Measurements from ENCODE around the gene ABCC2.
"Not testable (repeated sequence)": the region's sequence is repeated elsewhere in the genome, so short reads cannot be mapped to it uniquely, and the experiment has no call there.

ABCC2 gene

DNA sequence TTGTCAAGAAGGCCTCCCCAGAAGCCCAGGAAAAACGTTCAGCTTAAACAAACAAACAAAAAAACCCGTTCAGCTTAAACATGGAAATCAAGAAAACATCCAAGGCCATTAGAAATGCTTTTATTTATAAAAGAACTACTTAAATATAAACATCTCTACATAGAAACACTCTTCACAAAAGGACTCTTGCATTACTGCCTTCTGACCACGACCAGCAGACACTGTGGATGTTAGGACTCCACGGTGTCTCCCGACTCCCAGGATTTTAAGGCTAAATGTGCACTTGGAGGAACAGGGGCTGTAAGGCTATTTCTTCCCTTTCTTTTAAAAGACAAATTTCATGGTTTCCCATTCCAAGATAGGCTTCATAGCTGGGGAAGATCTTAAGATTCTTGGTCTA, 93.0 kb downstream of the ABCC2 start:
- H3K4me3 ChIP-seq (ENCODE audit: low read depth, low read length) = no peak overlapping the region
- CTCF ChIA-PET = interaction anchor here (1.1 to 6.3 kb wide), 5 partner anchors 21 to 171 kb away, joined by 3 to 23 read pairs (median 7); partner anchors contain the start of gene DNMBP
- POLR2A ChIA-PET = no interaction called here
- TF ChIP-seq, protein P1, sequence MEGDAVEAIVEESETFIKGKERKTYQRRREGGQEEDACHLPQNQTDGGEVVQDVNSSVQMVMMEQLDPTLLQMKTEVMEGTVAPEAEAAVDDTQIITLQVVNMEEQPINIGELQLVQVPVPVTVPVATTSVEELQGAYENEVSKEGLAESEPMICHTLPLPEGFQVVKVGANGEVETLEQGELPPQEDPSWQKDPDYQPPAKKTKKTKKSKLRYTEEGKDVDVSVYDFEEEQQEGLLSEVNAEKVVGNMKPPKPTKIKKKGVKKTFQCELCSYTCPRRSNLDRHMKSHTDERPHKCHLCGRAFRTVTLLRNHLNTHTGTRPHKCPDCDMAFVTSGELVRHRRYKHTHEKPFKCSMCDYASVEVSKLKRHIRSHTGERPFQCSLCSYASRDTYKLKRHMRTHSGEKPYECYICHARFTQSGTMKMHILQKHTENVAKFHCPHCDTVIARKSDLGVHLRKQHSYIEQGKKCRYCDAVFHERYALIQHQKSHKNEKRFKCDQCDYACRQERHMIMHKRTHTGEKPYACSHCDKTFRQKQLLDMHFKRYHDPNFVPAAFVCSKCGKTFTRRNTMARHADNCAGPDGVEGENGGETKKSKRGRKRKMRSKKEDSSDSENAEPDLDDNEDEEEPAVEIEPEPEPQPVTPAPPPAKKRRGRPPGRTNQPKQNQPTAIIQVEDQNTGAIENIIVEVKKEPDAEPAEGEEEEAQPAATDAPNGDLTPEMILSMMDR (IDR thresholded peaks at IDR 0.05; ENCODE audit: insufficient read depth, low read length, missing control alignments) = no peak
- no peak for DNase-seq (ENCODE audit: low read depth, low spot score)

DNA sequence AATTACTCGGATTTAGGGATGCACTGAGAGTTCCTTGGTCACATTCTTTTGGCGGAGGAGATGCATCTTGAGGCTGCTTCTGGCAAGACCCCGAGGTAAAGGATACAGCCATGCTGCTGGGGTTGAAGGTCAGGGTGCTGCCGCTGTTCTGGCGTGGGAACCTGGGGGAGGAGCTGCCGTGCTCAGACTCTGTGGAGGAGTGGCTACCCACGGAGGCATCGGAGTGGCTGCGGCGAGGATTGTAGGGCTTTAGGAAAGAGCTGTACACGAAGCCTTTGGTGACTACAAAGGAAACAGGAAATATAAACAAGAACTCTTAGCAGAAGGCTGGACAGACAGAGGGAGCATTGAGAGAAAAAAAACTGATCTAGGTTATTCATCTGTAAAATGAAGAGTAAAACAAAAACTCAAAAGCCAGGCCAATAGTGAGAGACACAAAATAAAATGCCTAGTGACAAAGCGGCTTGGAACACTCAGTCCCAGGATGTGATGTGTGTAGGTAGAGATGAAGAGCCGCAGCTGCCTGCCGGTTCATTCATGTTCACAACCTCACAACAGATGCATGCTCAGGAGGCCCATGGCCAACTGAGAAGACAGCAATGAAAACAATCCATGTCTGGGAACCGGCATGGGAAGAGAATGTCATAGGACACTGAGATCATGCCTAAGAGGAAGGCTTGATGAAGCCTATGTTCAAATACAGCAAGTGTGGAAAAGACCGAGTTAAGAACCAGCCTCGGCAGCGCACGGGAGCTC, 97.8 kb downstream of the ABCC2 start:
- CTCF ChIA-PET = interaction anchor here (1.4 to 1.9 kb wide), 2 partner anchors 8 to 34 kb away, joined by 3 to 6 read pairs; no protein-coding TSS in a partner anchor
- POLR2A ChIA-PET = no interaction called here
- no peak for DNase-seq (ENCODE audit: low read depth, low spot score)
- H3K4me3 ChIP-seq (ENCODE audit: low read depth, low read length) = no peak overlapping the region
- TF ChIP-seq, protein P1 (IDR thresholded peaks at IDR 0.05; ENCODE audit: insufficient read depth, low read length, missing control alignments) = no peak

DNA sequence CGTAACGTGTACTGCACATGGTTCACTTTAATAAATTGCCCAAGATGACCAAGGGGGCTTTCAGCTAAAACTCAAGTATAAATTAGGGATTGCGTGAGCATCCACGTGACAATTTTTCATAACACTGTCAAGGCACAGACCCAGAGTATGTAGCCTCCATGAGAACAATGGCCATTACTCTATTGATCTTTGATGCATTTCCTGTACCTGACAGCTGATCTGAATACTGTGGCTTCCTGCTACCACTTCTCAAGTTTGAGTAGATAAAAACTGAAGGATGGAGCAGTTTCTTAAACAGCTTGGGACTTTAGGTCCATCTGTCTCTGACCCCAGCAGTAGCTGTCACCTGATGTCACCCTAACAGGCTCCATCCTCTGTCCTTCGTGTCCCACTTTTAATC, 98.9 kb downstream of the ABCC2 start:
- TF ChIP-seq, protein P1 (IDR thresholded peaks at IDR 0.05; ENCODE audit: insufficient read depth, low read length, missing control alignments) = no peak
- CTCF ChIA-PET = interaction anchor here (0.8 to 1.5 kb wide), 2 partner anchors 129 to 164 kb away, joined by 3 to 6 read pairs; no protein-coding TSS in a partner anchor
- POLR2A ChIA-PET = no interaction called here

DNA sequence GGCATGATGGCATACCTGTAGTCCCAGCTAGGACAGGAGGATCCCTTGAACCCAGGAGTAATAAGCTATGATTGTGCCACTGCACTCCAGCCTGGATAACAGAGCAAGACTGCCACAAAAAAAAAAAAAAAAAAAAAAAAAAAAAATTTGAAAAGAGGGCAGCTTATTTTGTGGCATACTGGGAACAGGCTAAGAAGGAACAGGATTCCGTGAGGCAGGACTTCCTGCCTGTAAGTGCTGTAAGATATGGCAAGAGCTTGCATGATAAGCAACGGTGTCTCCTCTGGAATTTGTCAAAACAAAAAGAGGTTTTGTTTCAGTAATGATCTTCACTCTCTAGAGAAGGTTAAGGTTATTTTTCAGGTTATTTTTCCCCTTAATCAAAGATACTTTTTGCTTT, 101.1 kb downstream of the ABCC2 start:
- DNase-seq (ENCODE audit: low read depth, low spot score) = no peak
- TF ChIP-seq, protein P1 (IDR thresholded peaks at IDR 0.05; ENCODE audit: insufficient read depth, low read length, missing control alignments) = no peak
- CTCF ChIA-PET = interaction anchor here (0.7 to 1.1 kb wide), 2 partner anchors 11 to 24 kb away, joined by 3 to 4 read pairs; no protein-coding TSS in a partner anchor
- H3K4me3 ChIP-seq (ENCODE audit: low read depth, low read length) = no peak overlapping the region
- POLR2A ChIA-PET = no interaction called here

More for the DNA sequence above, 98.9 kb downstream of the ABCC2 start:
- no peak overlapping the region for H3K4me3 ChIP-seq (ENCODE audit: low read depth, low read length)
- DNase-seq (ENCODE audit: low read depth, low spot score) = no peak

DNA sequence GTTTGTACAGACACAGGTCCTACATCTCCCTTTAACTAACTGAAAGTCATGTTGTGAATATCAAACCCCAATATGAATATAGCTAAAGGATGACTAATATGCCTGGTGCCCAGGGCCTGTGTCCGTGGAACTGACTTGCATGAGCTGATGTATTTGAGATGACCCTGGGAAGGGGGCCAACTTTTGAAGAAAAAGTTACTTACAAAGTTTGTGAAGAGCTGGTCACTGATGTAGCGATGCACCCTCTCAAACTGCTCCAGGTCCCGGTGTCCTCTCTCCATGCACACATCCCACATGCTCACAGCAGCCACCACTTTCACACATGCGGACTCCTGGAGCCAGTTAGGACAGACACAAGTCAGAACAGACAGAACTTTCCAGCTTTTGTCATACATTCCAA, 106.2 kb downstream of the ABCC2 start:
- POLR2A ChIA-PET = no interaction called here
- no peak overlapping the region for H3K4me3 ChIP-seq (ENCODE audit: low read depth, low read length)
- TF ChIP-seq, protein P1 (IDR thresholded peaks at IDR 0.05; ENCODE audit: insufficient read depth, low read length, missing control alignments) = no peak
- no peak for DNase-seq (ENCODE audit: low read depth, low spot score)
- CTCF ChIA-PET = interaction anchor here (1.0 to 1.7 kb wide), 6 partner anchors 9 to 160 kb away, joined by 3 to 12 read pairs (median 4); no protein-coding TSS in a partner anchor

DNA sequence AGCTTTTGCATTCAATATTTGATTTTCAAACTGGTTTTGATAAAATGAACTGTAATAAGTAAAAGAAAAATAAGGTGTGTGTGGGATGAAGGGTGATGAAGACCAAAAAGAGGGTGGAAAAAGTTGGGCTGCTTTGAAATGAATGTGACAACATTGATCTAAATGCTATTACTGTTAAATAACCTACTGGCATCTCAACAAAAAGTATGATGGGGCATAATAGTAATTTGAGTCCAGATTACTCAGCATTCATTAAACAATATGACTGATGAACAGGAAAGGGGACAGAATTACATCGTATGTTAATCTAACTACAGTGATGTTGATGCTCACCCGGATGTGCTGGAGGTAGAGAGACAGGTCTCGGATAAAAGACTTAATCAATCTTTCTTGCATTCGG, 112.2 kb downstream of the ABCC2 start:
- CTCF ChIA-PET = interaction anchor here (1.4 kb wide), 1 partner anchor 11 kb away, joined by 5 read pairs; no protein-coding TSS in a partner anchor
- POLR2A ChIA-PET = no interaction called here
- no peak for DNase-seq (ENCODE audit: low read depth, low spot score)
- H3K4me3 ChIP-seq (ENCODE audit: low read depth, low read length) = no peak overlapping the region
- TF ChIP-seq, protein P1 (IDR thresholded peaks at IDR 0.05; ENCODE audit: insufficient read depth, low read length, missing control alignments) = no peak

DNA sequence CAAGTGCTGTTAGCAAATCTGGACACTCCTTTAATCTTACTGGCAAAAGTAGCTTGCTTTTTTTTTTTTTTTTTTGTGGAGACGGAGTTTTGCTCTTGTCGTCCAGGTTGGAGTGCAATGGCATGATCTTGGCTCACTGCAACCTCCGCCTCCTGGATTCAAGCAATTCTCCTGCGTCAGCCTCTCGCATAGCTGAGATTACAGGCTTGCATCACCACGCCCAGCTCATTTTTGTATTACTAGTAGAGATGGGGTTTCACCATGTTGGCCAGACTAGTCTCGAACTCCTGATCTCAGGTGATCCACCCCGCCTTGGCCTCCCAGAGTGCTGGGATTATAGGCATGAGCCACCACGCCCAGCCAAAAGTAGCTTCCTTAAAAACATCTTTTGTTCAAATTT, 112.6 kb downstream of the ABCC2 start:
- H3K4me3 ChIP-seq (ENCODE audit: low read depth, low read length); DNase-seq (ENCODE audit: low read depth, low spot score); POLR2A ChIA-PET: not testable (repeated sequence)
- CTCF ChIA-PET = interaction anchor here (1.4 kb wide), 1 partner anchor 11 kb away, joined by 5 read pairs; no protein-coding TSS in a partner anchor

Data from AG04449 (cell line).